Stimulated activated CD8-positive, alpha-beta memory T cell treated with anti-CD3 and anti-CD28 coated beads, Interleukin-2, amount 100 ng/mL, for 48 hours (primary cell): ENCODE data around the gene CELF3.
"Not testable (repeated sequence)": the region's sequence is repeated elsewhere in the genome, so short reads cannot be mapped to it uniquely, and the experiment has no call there.

ENCODE experiments used
- DNase-seq, 2 donors: peaks; one replicate each; pipeline ENCODE4 v3.0.0-alpha.2; 2020; ENCODE audit warnings: low read depth in 2 of 2

CELF3 gene

DNA sequence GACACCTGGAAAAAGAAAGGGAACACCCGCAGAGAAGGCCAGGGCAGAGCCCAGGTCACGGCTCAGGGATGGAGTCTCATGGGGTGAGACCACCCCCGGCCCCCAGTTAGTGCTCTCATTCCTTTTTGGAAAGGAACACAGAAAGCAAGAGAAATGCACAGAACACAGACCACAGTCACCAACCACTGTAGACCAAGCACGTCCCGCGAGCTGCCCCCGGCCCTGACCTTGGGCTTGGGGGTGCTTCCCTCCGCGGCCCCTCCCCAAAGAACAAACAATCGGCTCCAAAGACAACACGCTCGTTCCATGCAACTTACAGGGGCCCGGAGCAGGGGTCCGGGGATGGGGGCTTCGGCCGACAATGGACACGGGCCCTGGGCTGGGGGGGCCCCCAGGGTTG, 12.8 kb downstream of the CELF3 start:
- DNase-seq: no peak

DNA sequence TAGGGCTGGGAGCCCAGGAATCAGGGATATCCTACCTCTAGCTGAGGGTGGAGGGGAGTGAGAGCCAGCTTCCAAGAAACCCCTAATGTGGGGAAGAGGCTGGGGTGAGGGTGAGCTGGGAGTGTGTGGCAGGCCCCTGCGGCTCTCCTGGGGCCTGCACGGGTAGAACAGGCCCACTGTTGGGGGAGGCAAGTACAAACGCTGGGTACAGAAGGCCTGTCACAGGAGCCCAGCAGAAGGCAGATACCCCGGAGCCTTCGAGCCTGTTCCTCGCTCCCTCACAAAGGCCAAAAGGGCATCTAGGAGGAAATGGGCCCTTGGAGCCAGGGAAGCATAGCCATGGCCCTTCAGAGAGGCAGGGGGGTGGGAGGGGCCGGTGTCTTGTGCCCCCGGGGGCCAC, 13.7 kb downstream of the CELF3 start:
- no peak for DNase-seq

DNA sequence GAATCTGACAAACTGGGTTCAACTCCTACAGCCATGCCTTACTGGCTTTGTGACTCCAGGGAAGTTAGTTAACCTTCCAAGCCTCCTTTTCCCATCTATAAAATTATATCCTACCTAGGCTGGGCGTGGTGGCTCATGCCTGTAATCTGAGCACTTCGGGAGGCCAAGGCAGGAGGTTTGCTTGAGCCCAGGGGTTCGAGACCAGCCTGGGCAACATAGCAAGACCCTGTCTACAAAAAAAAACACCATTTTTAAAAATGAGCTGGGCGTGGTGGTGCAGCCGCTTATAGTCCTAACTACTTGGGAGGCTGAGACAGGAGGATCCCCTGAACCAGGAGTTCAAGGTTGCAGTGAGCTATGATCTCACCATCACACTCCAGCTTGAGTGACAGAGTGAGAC, 15.1 kb downstream of the CELF3 start:
- DNase-seq: no peak

DNA sequence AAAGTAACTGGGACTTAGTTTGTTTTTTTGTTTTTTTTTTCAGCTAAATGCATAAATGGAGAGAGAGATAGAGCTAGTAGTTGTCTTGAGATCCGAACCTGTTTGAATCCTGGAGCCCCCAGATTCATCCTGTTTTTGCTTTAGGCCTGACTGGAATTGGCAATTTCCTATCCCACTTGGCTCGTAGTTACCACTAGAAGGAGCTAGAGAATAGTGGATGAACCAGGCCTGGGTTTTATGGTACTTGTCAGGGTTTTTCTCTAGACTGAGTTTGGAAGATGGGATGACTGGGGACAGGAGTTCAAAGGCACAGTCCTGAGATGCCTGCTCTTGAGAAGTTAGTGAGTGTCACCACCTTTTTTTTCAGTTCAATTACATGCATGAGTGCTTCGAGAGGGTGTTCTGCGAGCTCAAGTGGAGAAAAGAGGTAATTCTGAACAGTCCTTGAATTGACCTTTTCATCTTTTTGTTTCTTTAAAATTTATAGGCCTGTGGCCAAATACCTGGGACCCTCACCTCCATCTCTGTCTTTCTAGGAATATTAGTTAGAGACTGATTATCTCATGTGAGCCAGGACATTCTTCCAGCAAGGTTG, 23.4 kb downstream of the CELF3 start:
- no peak for DNase-seq

DNA sequence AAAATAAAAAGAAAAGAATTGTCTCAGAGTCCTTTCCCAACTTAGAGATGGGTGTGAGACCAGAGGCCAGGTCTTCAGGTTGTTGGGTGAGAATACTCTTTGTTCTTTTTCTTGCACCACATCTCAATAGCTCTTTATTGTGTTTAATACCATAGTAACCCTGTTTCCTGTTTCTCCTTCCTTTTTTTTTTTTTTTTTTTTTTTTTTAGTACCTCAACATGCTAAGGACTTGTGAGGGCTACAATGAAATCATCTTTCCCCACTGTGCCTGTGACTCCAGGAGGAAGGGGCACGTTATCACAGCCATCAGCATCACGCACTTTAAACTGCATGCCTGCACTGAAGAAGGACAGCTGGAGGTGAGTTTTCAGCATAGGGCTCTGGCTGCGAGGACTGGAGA, 24.4 kb downstream of the CELF3 start:
- no peak for DNase-seq

DNA sequence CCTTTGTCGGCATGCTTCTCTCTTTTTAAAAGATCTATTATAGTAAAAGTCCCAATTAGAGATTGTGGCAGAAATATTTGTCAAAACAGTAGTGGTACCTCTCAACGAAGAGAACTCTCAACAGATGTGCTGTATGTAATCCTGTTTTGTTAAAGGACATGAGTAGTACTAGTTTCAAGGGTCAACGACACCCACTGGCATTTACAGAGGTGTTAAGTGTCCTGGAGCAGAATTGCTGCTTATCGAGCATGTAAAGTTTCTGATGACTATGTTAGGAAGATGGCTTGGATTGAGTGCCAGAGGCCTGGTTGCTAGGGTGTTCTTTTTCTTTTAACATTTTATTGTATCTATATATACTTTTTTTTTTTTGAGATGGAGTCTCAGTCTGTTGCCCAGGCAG, 27.1 kb downstream of the CELF3 start:
- DNase-seq: no peak

DNA sequence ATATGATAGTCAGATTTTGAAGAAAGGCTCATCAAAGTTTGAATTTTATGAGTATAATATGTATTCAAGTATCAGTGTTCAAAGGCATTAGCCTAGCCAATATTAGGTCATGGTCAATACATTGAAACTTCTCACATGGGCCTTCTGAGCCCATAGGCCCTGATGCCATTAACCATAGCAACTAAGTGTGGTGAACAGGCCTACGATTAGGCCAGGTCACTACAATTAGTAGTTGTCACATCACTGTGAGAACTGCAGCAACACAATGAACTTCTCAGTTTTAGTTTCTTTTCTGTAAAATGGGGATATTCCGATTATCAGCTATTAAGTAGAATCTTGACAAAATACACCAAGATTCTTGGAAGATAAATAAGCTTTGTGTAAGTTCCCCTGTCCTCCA, 30.0 kb downstream of the CELF3 start:
- no peak for DNase-seq

DNA sequence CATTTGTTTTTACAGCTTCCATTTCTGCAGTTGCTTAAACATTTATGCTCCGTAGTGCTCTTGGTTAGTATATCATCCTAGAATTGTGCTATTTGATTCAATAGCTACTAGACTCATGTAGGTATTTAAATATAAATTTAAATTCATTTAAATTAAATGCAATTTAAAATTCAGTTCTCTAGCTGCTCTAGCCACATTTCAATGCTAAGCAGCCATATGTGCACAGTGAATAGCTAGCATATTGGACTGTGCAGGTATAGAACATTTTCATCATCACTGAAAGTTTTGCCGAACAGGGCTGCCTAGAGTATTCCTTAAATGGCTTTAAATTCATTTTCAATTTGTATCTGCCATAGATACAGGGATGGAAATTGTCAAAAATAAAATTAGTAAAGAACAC, 32.5 kb downstream of the CELF3 start:
- DNase-seq: no peak

DNA sequence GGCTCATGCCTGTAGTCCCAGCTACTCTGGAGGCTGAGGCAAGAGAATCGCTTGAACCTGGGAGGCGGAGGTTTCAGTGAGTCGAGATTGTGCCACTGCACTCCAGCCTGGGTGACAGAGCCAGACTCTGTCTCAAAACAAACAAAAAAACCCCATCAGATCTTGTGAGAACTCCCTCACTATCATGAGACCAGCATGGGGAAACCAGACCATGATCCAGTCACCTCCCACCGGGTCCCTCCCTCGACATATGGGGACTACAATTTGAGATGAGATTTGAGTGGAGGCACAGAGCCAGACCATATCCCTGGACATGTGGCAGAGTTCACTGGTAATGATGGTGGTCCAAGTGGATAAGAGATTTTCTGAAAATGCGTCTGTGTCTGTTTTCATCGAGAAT, 33.7 kb downstream of the CELF3 start:
- DNase-seq: not testable (repeated sequence)

DNA sequence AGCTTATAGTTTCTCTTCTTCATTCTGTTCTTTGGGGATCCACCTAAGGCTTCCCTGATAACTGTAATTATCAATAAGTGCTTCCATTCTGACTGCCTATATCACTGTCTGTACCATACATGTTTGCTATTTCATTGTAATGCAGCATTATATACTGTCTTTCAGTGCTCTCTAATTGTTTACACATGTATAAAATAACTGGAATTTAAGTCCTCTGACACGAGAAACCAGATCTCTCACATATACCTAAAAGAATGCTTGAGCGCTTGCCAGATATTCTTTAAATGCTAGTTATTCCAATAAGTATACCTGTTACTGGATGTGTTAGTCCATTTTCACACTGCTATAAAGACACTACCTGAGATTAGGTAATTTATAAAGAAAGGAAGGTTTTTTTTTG, 34.7 kb downstream of the CELF3 start:
- no peak for DNase-seq

DNA sequence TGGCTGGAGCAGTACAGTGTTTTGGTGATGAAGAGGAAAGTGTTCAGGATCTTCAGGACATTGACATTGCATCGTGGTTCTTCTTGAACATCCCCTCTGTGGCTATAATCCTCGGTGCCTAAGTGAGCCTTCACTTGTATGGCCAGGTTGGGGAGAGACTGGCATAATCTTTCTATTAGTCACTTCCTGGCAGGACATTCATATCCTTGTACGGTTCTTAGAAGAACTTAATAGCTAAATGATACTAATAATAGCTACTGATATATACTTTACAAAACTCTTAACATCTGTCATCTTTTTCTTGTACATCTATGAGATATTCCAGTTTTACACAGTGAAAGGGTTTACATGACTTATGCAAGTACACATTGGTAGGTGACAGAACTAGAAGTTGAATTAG, 35.8 kb downstream of the CELF3 start:
- DNase-seq: no peak

DNA sequence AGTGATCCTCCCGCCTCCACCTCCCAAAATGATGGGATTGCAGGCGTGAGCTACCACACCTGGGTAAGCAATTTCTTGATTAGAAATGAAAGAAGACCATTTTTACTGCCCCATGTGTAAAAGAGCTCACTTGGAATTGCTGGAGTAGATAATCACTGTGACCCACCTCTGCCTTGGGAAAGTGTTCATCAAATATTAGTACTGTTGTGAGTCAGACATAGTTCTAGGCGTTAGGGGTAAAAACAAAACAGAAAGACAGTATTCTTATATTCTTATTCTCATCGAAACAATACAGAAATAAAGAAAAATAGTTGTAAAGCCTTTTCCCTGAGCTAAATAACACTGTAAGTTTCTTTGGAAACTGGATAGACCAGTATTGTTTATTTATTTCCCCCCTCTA, 36.2 kb downstream of the CELF3 start:
- DNase-seq: no peak

DNA sequence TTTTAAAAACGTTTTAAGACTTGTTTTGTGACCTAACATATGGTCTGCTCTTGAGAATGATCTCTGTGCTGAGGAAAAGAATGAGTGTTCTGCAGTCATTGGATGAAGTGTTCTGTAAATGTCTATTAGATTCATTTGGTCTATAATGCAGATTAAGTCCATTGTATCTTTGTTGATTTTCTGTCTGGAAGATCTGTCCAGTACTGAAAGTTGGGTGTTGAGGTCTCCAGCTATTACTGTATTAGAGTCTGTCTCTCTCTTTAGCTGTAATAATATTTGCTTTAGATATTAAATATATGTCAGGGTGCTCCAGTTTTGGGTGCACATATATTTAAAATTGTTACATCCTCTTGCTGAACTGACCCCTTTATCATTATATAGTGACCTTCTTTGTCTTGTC, 43.2 kb downstream of the CELF3 start:
- DNase-seq: no peak

DNA sequence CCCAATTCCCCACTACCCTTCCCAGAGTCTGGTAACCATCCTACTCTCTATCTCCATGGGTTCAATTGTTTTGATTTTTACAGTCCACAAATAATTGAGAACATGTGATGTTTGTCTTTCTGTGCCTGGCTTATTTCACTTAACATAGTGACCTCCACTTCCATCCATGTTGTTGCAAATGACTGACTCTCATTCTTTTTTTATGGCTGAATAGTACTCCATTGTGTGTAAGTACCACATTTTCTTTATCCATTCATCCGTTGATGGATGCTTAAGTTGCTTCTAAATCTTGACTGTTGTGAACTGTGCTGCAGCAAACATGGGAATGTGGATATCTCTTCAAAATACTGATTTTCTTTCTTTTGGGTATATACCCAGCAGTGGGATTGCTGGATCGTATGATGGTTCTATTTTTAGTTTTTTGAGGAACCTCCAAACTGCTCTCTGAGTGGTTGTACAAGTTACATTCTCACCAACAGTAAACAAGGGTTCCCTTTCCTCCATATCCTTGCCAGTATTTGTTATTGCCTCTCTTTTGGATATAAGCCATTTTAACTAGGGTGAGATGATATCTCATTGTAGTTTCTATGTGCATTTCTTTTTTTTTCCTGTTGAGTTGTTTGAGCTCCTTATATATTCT, 46.4 kb downstream of the CELF3 start:
- not testable (repeated sequence) for DNase-seq

DNA sequence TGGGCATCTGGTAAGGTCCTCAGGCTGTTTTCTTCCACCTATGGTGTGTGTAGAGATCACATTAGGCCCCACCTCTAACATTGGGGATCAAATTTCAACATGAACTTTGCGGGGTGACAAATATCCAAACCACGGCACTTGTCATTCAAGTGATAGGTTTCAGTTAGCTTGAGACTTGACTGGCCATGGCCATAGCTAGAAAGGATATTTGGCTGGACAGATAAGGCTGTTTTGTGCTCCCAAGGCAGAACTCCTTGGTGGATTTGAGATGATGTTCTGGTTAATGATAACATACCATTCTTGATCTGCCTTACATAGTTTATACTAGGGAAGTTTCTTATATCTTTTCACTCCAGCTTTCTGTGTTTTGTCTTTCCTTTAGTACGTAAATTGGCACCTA, 48.5 kb downstream of the CELF3 start:
- no peak for DNase-seq

DNA sequence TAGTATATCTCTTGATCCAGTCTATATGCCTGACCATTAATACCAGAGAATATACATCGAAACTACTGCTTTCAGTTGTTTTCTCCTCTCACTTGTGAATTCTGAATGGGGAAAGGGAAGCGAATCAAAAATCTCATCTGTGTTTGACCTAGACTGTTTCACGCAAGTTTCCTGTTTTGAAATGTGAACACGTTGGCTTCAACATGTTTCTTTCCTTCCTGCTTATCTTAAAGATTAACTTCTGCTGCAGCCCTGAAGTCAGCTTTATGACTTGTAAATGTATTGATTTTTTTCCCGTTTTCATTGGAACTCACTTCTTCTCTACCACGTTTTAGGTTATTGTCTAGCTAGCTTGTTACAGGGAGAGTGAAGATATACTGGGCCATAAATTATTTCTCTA, 54.9 kb downstream of the CELF3 start:
- no peak for DNase-seq

DNA sequence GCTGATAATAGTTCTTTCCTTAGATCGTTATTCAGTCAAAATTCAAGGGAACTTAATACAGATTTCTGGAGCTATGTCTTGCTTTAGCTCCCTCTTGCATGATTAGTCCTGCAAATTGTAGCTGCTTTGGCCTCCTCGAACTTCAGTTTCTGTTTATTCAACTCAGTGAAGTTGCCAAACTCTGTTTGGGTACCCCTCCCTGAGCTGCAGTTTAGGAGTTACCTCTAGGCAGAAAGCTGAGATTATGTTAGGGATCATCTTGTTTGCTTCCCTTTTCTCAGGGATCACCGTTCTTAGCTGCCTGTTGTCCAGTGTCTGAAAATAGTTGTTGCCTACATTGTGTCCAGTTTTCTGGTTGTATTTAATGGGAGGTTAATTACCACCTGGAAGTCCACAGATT, 61.2 kb downstream of the CELF3 start:
- no peak for DNase-seq

DNA sequence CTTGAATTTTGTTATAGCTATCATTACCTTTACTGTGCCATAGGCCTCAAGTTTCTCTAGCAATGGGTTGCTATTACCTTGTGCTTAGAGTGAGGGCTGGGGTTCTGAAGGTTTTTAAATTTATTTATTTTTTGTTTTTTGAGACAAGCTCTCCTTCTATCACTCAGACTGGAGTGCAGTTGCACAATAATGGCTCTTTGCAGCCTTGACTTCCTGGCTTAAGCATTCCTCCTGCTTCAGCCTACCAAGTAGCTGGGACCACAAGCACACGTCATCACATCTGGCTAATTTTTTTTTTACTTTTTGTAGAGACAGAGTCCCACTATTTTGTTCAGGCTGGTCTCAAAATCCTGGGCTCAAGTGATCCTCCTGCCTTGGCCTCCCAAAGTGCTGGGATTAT, 63.2 kb downstream of the CELF3 start:
- no peak for DNase-seq
